ENCODE results near the gene OR52H1.

DNA sequence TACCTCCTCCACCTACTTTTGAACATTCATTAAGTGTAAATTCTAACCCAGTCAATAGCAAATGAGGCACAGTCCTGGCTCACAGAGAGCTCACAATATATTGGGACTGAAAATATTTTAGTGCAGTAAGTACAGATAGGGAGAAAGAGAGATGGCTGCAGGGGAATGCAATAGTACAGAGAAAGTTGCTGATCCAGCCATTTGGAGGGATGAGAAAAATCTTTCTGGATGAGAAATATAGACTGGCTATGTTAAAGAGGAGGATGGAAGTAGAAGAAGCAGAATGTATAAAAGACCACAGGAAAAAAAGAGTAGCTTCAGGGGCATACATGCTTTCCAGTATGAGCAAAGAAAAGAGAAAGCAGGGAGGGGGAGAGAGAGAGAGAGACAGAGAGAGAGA, 28.8 kb upstream of the OR52H1 start:
- TF ChIP-seq, protein P1, sequence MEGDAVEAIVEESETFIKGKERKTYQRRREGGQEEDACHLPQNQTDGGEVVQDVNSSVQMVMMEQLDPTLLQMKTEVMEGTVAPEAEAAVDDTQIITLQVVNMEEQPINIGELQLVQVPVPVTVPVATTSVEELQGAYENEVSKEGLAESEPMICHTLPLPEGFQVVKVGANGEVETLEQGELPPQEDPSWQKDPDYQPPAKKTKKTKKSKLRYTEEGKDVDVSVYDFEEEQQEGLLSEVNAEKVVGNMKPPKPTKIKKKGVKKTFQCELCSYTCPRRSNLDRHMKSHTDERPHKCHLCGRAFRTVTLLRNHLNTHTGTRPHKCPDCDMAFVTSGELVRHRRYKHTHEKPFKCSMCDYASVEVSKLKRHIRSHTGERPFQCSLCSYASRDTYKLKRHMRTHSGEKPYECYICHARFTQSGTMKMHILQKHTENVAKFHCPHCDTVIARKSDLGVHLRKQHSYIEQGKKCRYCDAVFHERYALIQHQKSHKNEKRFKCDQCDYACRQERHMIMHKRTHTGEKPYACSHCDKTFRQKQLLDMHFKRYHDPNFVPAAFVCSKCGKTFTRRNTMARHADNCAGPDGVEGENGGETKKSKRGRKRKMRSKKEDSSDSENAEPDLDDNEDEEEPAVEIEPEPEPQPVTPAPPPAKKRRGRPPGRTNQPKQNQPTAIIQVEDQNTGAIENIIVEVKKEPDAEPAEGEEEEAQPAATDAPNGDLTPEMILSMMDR (IDR thresholded peaks at IDR 0.05): no peak
- TF ChIP-seq POLR2A (IDR thresholded peaks at IDR 0.05): no peak
- TF ChIP-seq POLR2AphosphoS5 (IDR thresholded peaks at IDR 0.05): no peak
- no peak for TF ChIP-seq EP300 (IDR thresholded peaks at IDR 0.05; ENCODE audit: low read depth)
